ENCODE data around the gene MYCT1.
"Not testable (repeated sequence)": the region's sequence is repeated elsewhere in the genome, so short reads cannot be mapped to it uniquely, and the experiment has no call there.

The MYCT1 gene

DNA sequence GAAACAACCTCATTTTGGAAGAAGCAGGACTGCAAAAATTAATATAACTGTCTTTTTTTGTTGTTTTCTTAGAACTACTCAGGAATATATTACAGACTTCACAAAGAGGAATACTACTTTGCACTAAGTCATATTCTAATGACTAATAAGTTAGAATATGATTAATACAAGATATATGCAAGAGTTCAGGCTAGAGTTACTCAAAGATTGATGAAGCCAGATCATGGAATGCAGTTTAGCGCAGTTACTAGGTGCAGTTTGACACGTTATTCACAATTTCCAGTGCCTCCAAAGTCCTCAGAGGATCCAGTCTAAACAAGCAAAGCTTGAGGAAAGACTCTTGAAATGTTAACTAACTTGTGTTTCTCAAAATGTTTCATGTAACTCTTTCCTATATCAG lies 1.2 kb upstream of the MYCT1 start:
- in situ Hi-C loops (cut with MboI; ENCODE audit: low pct_unique_long_range_greater_than_20kb, low sequenced_read_pairs, unreplicated experiment), result no loop called here
- TF ChIP-seq, protein P1, sequence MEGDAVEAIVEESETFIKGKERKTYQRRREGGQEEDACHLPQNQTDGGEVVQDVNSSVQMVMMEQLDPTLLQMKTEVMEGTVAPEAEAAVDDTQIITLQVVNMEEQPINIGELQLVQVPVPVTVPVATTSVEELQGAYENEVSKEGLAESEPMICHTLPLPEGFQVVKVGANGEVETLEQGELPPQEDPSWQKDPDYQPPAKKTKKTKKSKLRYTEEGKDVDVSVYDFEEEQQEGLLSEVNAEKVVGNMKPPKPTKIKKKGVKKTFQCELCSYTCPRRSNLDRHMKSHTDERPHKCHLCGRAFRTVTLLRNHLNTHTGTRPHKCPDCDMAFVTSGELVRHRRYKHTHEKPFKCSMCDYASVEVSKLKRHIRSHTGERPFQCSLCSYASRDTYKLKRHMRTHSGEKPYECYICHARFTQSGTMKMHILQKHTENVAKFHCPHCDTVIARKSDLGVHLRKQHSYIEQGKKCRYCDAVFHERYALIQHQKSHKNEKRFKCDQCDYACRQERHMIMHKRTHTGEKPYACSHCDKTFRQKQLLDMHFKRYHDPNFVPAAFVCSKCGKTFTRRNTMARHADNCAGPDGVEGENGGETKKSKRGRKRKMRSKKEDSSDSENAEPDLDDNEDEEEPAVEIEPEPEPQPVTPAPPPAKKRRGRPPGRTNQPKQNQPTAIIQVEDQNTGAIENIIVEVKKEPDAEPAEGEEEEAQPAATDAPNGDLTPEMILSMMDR (IDR thresholded peaks at IDR 0.05; ENCODE audit: extremely low read depth, insufficient read depth, missing control alignments), result no peak
- DNase-seq (ENCODE audit: low spot score), result no peak

DNA sequence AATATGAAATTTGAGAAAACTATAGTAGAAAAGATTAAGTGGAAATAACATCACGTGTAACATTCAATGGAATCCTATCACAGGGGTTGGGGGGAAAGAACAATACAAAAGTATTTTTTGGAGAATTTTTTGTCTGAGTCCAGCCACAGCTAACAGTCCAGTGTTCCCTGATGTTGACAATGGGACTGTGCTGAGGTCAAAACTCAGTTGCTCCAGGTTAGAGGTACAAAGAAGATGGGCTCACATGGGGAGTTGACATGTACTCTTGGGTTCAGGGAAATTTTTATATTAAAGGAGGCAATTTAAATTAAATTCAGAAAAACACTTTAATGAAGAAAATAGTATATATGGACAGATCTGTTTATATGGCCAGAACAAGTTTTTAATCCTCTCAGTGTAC lies 995 bp downstream of the MYCT1 start:
- in situ Hi-C loops (cut with MboI; ENCODE audit: low pct_unique_long_range_greater_than_20kb, low sequenced_read_pairs, unreplicated experiment), result no loop called here
- TF ChIP-seq, protein P1 (IDR thresholded peaks at IDR 0.05; ENCODE audit: extremely low read depth, insufficient read depth, missing control alignments), result no peak
- DNase-seq (ENCODE audit: low spot score), result no peak

DNA sequence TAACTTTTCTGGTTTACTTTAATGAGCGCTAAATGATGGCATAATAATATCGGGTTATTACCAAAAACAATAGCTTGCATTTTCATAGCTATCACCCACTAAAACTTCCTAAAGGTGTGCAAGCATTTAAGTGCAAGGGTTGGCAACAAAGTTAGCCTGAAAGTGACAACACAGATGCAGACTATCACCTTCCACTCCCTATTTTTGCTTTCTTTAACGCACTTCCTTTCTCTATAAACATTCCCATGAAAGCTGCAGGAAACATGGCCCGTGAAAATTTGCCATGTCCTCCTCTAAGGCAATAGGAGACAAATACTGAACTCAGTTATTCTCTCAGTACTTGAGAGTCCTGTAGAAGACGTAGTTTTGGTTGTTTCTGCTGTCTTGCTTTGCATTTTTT lies 2.7 kb downstream of the MYCT1 start:
- in situ Hi-C loops (cut with MboI; ENCODE audit: low pct_unique_long_range_greater_than_20kb, low sequenced_read_pairs, unreplicated experiment), result no loop called here

DNA sequence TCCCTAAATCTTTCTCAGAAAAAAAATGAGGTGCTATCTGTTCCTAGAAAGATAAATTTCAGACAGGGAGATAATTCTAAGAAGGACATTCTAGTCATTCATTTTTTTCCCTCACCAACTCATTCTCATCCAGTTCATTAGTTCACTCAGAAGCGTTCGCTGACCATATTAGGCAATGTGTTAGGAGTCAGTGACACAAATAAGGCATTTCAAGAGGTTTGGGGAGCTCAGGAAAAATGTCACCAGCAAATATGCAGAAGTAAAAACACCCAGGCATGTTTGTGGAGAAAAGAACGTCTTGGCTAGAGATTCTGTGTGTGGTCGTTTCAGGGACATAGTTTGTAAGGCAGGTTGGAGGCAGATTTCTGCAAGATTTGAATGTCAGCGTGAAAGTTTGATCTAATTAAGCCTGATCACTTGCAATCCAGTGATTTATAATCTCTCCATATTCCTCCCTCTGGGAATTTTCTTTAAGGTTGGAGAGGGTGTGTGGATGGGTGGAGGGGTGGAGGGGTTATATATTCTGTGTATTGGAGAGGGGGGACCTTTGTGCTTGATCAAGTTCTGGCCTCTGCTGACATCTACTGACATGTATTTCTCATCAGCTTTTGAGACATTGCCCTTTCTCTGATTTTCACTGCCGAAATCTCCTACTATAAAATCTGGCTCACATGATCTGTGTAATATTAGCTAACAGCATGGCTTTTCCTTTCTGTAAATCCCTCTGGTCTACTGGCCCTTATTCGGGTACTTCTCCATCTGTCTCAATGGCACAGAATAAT lies 3.6 kb downstream of the MYCT1 start:
- no peak for DNase-seq (ENCODE audit: low spot score)
- in situ Hi-C loops (cut with MboI; ENCODE audit: low pct_unique_long_range_greater_than_20kb, low sequenced_read_pairs, unreplicated experiment), result no loop called here

More for the DNA sequence above, 2.7 kb downstream of the MYCT1 start:
- TF ChIP-seq, protein P1 (IDR thresholded peaks at IDR 0.05; ENCODE audit: extremely low read depth, insufficient read depth, missing control alignments), result no peak
- DNase-seq (ENCODE audit: low spot score), result no peak

DNA sequence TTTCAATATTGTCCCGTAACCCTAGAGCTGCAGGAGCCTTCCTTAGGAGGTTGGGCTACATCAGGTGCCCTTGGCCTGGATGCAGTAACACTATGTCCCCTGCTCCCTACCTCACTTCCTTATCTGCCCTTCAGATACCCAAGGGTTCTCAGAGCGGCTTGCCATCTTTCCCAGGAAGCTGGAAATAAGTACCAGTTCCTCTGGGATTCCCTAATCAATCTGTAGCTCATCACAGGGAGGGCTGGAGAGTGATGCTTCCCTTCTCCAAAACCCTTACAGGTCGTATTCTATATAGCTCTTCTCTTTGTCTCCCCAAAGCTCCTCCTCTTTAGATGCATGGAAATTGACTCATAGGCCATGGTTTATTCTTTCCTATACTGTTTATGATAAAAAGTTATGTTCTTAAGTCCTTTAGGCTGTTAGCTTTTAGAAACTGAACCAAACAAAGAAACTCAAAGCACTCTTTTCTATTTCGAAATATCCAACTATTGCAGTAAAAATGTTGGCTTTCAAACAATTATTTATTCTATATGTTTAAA lies 4.2 kb downstream of the MYCT1 start:
- no peak for DNase-seq (ENCODE audit: low spot score)
- in situ Hi-C loops (cut with MboI; ENCODE audit: low pct_unique_long_range_greater_than_20kb, low sequenced_read_pairs, unreplicated experiment), result no loop called here
- TF ChIP-seq, protein P1 (IDR thresholded peaks at IDR 0.05; ENCODE audit: extremely low read depth, insufficient read depth, missing control alignments), result no peak

More for the DNA sequence above, 3.6 kb downstream of the MYCT1 start:
- TF ChIP-seq, protein P1 (IDR thresholded peaks at IDR 0.05; ENCODE audit: extremely low read depth, insufficient read depth, missing control alignments), result peak; percentile 4

DNA sequence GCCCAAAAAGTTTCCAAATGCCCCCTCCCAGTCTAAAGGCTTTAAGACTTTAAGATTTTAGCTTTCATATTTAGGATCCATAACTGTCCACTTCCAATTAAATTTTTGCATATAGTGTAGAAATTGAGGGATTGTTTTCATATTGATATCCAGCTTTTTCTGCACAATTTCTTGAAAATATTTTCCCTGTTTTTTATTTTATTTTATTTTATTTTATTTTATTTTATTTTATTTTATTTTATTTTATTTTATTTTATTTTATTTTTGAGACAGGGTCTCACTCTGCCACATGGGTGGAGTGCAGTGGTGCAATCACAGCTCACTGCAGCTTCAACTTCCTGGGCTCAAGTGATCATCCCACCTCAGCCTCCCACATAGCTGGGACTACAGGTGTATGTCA lies 6.1 kb downstream of the MYCT1 start:
- in situ Hi-C loops (cut with MboI; ENCODE audit: low pct_unique_long_range_greater_than_20kb, low sequenced_read_pairs, unreplicated experiment); DNase-seq (ENCODE audit: low spot score): not testable (repeated sequence)

DNA sequence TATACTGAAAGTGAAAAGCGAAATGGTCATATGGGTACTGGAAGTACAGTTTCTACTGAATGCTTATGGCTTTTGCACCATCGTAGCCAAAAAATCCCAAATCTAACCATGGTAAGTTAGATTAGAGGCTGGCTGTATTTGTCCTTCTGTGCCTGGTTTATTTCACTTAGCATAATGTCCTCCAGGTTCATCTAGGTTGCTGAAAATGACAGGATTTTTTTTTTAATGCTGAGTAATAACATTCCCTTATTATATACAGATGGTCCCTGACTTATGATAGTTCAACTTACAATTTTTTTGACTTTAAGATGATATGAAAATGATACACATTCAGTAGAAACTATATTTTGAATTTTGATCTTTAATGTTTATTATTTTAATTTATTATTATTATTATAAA lies 7.6 kb downstream of the MYCT1 start:
- in situ Hi-C loops (cut with MboI; ENCODE audit: low pct_unique_long_range_greater_than_20kb, low sequenced_read_pairs, unreplicated experiment), result no loop called here
- TF ChIP-seq, protein P1 (IDR thresholded peaks at IDR 0.05; ENCODE audit: extremely low read depth, insufficient read depth, missing control alignments), result no peak
- no peak for DNase-seq (ENCODE audit: low spot score)
